GM10248 (cell line): ENCODE results near the gene FOLR1.

Experiments used
- CTCF ChIA-PET: fragments of 300-600 bp; sonication (Branson Sonifier 250); formaldehyde crosslinking; extraction: SDS; loops from one replicate; lab custom pipeline; 2021; ENCODE audit warnings: antibody characterized with exemption; lab: Yijun Ruan, JAX
- POLR2A ChIA-PET: fragments of 350-650 bp; sonication (Branson Sonifier 250); formaldehyde crosslinking; extraction: SDS; loops from one replicate; lab custom pipeline; 2020; ENCODE audit warnings: antibody characterized with exemption; lab: Yijun Ruan, JAX
- DNase-seq: peaks from one replicate; pipeline ENCODE4 v3.0.0; 2012; ENCODE audit errors: extremely low spot score
- TF ChIP-seq, protein P1 (sequence below): IDR thresholded peaks from 2 replicates; pipeline ENCODE4 v1.5.1; 2012; ENCODE audit warnings: mild to moderate bottlenecking, low read depth; ENCODE audit errors: extremely low read depth, missing control alignments, control extremely low read depth

Gene FOLR1

DNA sequence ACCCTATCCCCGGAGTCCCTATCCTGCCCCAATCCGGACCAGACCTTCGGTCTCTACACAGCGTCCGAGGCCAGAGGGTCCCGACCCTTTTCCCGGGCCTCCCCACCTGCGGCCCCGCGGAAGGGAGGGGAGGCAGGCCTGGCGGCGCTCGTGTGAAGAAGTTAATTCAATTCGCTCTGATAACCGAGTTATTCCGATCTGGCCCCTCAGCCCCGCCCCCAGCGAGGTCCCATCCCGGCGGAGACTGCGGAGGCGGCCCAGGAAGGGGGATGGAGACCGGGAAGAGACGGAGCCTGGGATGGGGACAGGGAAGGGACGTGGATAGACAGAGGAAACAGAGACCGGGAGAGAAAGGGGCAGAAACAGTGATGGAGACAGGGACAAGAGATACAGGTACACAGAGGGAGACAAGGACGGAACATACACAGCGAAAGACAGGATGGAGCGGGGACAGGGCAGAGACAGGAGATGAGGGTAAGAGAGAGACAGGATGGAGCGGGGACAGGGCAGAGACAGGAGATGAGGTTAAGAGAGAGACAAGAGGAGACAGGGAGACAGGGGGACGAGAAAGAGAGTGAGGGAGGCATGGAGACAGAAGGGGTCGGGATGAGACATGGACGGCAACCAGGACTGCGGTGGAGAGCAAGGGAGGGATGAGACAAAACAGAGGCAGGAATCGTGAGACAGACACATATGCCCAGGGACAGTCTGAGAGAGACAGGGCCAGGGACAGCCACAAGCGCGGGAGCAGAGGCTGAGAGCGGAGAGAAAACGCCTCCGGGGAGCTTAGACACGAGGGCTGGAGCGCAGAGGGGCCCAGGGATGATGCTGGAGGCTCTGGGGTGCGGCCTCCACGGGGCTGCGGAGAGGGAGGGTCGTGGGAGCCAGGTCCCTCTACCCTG is 52.7 kb downstream of the FOLR1 start:
- DNase-seq = no peak
- TF ChIP-seq, protein P1, sequence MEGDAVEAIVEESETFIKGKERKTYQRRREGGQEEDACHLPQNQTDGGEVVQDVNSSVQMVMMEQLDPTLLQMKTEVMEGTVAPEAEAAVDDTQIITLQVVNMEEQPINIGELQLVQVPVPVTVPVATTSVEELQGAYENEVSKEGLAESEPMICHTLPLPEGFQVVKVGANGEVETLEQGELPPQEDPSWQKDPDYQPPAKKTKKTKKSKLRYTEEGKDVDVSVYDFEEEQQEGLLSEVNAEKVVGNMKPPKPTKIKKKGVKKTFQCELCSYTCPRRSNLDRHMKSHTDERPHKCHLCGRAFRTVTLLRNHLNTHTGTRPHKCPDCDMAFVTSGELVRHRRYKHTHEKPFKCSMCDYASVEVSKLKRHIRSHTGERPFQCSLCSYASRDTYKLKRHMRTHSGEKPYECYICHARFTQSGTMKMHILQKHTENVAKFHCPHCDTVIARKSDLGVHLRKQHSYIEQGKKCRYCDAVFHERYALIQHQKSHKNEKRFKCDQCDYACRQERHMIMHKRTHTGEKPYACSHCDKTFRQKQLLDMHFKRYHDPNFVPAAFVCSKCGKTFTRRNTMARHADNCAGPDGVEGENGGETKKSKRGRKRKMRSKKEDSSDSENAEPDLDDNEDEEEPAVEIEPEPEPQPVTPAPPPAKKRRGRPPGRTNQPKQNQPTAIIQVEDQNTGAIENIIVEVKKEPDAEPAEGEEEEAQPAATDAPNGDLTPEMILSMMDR = no peak
- POLR2A ChIA-PET = no interaction called here
- CTCF ChIA-PET = interaction anchor here (1.4 kb wide), 1 partner anchor 16 kb away, joined by 3 read pairs; no protein-coding TSS in a partner anchor

DNA sequence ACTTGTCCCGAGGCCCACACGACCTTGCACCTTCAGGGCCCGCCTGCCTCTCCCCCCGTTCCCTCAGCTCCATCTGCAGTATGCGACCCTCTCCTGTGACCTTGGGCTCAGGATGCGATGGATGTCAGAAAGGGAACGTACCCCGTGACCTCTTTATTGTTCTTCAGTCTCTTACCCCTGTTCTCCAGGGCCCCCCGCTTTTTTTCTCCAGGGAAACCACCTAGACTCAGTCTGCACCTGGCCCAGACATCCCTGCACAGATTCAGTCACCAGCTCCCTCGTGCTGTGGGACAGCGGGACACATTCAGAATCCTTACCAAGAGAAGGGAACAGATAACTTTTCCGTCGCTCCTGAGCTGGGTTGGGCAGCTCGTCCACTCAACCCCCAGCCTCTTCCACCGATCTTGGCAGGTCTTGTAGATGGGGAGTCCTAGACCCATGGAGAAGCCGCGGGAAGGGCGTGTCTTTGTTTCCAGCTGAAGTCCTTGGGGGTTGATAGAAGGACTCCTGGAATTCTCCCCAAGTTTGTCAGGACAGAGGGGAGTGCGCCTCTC is 53.4 kb downstream of the FOLR1 start:
- DNase-seq = no peak
- CTCF ChIA-PET = interaction anchor here (1.3 to 1.4 kb wide), 3 partner anchors 7 to 186 kb away, joined by 3 to 6 read pairs (median 5); no protein-coding TSS in a partner anchor
- POLR2A ChIA-PET = no interaction called here
- TF ChIP-seq, protein P1 = no peak
